GM18868 (cell line): ENCODE data around the gene SCN2A.

ENCODE experiments used
- ATAC-seq: cut with Tn5 transposase; IDR thresholded peaks from one replicate; pipeline ENCODE4 v1.9.1; 2021; ENCODE audit warnings: mild to moderate bottlenecking, moderate library complexity; ENCODE audit not compliant: unreplicated experiment

SCN2A gene

GRCh38 chr2:165239230-165239629 is at the start of gene SCN2A:
TSS of gene SCN2A (plus strand) at chr2:165239414. CDS start at chr2:165295824, 56,410 bp downstream.
- ATAC-seq: peak; percentile 80

- ATAC-seq: no peak
These were observed 48.0 kb upstream of the SCN2A start for GRCh38 chr2:165191096-165191728.

GRCh38 chr2:165192729-165193128 is 46.5 kb upstream of the SCN2A start:
- ATAC-seq: peak; percentile 43

DNA sequence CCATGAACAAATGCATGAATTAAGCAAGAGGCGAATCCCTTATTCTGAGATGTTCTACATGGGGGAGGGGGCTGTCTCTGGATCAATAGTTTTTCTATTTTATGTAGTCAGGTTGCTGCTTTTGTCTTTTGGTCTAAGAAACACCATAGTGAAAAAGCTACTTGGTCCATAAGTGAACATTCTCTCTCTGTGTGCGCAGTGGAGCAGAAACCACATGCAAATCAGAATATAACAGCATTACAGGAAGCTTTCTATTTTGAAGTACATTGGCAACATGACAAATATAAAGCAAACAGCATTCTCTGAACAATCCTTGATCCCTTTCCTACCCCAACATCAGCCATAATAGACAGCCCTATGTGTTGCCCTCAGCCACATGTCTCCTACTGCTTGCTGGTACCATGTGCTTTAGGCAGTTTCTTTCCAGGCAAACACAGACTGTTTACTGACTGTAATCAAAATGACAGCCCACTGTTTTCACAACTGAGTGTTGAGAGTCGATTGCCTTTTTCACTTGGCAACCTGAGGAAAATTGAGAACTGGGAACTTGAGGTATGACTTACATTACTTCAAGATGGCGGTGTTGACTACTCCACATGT is 45.9 kb upstream of the SCN2A start:
- peak; percentile 98 for ATAC-seq

GRCh38 chr2:165196411-165196810 is 42.8 kb upstream of the SCN2A start:
- no peak for ATAC-seq

DNA sequence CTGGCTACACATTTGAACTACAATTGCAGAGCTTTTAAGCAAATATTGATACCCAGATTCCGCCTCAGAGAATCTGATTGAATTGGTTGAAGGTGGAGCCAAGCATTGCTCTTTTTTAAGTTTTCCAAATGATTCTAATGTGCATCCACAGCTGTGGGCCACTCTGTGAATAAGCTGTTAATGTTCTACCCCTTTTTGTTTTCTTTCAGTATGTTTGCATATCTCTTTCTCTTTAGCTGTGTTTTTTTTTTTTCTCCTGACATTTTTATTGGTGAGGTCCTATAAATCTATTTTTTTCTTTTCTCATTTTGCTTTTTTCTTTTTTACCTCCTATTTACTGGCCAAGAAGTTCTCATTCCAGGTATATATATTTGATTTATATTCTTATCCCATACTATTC is 41.9 kb upstream of the SCN2A start:
- no peak for ATAC-seq

GRCh38 chr2:165198181-165198580 is 41.0 kb upstream of the SCN2A start:
- no peak for ATAC-seq

- ATAC-seq: no peak
These were observed 37.0 kb upstream of the SCN2A start for GRCh38 chr2:165202239-165202638.

GRCh38 chr2:165203689-165204559 is 35.3 kb upstream of the SCN2A start, which contains the start of gene SCN3A:
TSS of gene SCN3A (minus strand) at chr2:165204050. CDS start at chr2:165176394, 27,656 bp downstream.
- peak; percentile 56 for ATAC-seq

DNA sequence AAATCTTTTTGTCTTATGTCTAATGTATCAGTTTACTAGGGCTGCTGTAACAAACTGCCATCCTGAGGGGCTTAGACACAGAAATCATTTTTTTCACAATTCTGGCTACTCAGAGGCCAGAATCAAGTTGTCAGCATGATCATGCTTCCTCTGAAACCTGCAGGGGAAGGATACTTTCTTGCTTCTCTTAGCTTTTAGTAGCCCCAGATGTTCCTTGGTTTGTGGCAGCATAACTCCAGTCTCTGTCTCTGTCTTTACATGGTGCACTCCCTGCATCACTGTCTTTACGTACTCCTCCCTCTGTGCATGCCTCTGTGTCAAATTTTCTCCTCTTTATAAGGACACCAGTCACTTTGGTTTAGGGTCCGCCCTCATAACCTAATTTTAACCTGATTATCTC is 33.3 kb upstream of the SCN2A start:
- ATAC-seq: no peak

- ATAC-seq: no peak
These were observed 31.1 kb upstream of the SCN2A start for GRCh38 chr2:165208094-165208493.

GRCh38 chr2:165214093-165214492 is 25.1 kb upstream of the SCN2A start:
- no peak for ATAC-seq

DNA sequence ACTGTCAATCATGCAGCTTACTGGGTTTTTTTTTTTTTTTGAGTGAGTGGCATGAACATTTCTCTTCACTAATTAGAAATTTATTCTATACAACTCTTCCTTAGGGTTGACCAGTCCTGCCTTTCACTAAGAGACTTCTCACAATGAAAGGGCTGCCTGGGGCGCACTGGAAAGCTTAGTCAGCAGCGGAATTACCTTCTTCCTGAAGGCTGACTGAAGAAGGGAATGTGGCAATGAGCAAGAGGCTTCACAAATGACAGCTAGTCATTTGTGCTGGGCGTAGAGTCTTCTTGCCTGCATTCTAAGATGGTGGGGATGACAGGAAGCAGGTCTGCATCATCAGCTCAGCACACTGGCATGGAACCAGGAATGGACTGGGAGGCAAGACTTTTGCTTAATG is 19.7 kb upstream of the SCN2A start:
- ATAC-seq: no peak

DNA sequence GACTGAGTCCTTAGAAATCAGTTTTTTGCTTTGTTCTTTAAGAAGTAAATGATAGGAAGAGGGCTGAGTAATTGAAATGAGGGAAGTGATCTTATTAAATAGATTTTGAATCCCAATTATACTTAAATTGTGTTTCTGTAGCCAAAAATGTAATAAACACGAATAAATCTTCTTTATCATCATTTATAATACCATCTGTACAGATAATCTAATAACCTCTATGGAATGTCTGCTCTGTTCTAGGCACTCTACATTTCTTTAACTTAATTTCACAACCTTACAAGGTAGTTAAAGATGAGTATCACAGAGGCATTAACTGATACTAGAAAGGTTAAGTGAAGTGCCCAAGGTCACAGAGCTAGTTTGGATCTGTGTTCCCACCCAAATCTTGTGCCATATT is 14.3 kb upstream of the SCN2A start:
- no peak for ATAC-seq

DNA sequence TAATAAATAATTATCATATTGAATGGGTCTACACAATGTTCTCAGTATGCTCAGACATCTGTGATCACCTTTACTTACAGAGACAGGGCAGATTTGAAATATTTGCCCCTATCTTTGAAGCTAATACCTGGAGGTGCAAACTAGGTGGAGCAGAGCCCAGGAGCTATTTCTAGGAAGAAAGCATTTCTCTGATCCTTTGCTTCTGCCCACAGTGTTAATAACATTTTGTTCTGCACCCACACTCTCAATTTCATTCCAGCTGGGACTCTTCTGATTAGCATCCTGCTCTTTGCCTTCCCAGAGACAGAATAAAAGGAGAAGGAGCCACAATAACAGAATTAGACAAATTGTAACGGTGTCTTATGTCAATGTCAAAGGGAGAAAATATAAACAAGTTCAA is 11.6 kb upstream of the SCN2A start:
- ATAC-seq: no peak

- no peak for ATAC-seq
These were observed 2.2 kb upstream of the SCN2A start for GRCh38 chr2:165237056-165237455.

DNA sequence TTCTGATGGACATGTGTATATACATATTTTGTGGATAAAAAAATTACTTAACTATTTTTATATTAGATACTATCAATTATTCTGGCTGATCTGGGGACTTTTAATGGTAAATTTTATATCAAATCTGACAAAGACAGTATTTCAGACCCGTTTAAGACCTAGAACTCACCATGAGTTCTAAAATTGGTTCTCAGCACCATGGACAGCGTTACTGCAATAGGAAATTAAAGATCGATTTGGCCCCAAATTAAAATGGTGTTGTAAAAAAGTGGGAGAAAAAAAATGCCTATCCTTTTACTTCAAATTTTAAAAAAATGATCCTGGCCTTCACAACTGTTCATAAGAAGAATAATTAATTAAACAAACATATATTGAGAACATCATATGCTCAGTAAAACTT is 919 bp upstream of the SCN2A start:
- ATAC-seq: no peak

DNA sequence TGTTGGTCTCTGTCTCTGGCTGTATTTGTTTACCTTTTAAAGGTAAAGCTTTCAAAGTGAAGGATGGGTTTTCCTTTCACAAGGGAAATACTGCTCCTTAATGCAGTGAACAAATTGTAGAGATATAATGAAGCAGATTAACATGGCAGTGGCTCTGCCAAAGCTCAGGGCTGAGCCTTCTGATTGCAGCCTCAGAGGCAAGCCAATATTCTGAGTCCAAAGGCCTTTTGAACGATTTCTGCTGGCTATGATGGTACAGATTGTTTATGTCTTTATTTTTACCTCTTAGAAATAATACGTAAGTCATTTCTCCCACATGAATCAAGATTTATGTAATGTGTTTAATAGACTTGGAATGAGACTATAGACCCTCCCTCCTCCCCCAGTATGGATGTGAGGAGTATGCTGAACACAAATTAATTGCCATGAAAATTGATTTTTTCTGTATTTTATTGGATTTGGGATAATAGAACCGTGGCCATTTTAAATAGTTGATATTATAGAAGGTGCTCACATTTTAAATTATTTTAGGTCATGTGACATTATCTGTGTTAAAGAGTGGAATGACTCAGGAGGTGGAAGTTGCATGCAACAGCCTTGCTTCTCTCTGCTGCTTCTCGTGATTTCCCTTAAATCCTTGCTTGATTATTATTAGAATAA is 772 bp downstream of the SCN2A start:
- ATAC-seq: no peak

GRCh38 chr2:165240916-165241315 is 1.7 kb downstream of the SCN2A start:
- ATAC-seq: no peak

DNA sequence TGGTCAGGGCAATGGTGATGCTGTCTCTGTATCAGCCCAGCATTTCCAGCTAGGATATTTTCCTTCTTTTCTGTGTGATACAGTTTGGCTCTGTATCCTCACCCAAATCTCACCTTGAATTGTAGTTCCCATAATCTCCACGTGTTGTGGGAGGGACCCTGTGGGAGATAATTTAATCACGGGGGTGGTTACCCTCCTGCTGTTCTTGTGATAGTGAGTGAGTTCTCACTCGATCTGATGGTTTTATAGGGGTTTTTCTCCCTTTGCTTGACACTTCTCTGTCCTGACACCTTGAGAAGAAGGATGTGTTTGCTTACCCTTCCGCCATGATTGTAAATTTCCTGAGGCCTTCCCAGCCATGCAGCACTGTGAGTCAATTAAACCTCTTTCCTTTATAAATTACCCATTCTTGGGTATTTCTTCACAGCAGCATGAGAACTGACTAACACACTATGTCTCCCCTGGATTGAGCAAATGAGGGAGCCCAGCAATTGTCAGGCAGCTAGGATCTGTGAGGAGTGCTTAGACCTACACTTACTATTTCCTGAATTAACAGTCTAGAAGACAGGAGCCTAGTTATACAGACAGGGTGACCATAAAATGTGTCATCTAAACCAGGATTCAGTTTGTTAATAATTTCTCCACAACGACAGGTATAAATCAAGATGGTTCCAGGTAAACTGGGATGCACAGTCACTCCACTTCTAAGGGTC is 6.0 kb downstream of the SCN2A start:
- ATAC-seq: no peak

DNA sequence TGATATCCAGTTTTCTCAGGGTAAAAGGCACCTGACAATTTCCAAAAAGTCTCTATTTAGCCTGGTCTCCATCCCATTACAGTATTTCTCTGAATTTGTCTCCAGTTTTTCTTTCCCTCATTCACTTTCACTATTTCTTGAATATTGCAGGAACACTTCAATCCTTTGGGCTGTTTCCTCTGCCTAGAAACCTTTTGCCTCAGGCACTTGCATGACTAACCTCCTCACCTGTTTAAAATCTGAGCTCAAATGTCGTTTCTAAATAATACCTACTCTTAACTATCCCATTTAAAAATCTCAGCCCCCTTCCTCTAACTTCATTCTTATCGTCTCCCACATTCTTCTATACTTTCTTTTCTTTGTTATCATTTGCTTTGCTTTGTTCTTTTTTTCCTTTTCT is 9.0 kb downstream of the SCN2A start:
- no peak for ATAC-seq
